HG03103 (cell line): ENCODE measurements around the gene SOX6.
"Not testable (repeated sequence)": the region's sequence is repeated elsewhere in the genome, so short reads cannot be mapped to it uniquely, and the experiment has no call there.

Source experiments
- ATAC-seq: cut with Tn5 transposase; IDR thresholded peaks from one replicate; pipeline ENCODE4 v1.9.1; 2021; ENCODE audit warnings: low read depth; ENCODE audit not compliant: unreplicated experiment

Gene SOX6

DNA sequence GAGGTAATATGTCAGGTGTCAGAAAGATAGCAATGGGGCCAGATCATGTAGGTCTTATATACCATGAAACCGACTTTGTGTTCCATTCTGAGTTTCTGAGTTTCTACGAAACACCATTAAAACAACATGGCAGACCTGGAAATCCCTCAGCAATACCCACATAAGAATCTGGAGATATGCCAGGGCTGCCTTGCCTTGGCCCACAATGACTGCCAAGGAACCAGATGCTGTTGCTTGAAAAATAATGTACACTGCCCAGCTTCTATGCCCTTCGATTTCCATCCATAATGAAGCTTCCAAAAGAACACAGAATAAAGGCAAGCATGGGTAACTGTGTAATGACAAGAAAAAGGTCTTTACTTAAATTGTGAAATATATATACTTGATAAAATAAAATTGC is 277.4 kb downstream of the SOX6 start:
- ATAC-seq, result no peak

DNA sequence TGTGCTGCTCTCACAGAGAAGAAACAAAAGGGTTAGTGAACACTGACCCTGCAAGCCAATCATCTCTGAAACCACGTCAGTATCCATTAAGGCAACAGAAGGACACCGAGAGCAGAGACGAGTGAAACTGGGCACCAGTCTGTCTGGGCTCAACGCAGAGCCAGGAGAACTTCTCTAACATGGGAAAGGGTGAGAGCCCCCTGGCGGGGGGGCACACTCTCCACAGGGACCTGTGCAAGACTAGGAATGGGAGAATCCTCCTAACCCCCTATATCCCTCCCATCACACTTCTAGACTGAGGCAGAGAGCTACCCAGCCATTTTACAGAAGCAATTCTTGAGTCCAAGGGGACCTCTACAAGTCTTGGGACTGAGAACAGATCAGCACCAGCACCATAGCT is 285.8 kb downstream of the SOX6 start:
- no peak for ATAC-seq

DNA sequence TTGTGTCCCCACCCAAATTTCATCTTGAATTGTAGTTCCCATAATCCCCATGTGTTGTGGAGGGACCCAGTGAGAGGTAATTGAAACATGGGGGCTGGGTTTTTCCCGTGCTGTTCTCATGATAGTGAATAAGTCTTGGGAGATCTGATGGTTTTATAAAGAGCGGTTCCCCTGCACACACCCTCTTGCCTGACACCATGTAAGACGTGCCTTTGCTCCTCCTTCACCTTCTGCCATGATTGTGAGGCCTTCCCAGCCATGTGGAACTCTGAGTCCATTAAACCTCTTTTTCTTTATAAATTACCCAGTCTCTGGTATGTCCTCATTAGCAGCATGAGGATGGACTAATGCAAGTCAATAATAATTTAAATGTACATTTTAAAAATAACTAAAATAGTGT is 289.1 kb downstream of the SOX6 start:
- not testable (repeated sequence) for ATAC-seq

DNA sequence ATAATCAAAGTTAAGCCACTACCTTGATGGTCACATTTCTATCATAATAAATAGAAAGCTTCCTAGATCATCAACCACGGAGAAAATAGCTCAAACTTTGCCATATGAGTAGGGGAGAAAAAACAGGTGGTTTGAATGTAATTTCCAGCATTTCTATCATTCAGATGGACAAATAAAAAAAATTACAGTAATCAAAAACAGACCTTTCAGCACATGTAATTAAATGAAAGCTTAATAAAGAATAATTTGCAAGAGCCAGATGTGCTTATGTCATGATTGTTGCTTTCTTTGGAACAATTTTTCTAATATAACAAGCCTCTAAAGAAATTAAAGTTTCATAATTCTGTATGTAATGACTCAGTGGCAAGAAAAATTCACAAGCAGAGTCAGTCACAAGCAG is 297.0 kb downstream of the SOX6 start:
- no peak for ATAC-seq

DNA sequence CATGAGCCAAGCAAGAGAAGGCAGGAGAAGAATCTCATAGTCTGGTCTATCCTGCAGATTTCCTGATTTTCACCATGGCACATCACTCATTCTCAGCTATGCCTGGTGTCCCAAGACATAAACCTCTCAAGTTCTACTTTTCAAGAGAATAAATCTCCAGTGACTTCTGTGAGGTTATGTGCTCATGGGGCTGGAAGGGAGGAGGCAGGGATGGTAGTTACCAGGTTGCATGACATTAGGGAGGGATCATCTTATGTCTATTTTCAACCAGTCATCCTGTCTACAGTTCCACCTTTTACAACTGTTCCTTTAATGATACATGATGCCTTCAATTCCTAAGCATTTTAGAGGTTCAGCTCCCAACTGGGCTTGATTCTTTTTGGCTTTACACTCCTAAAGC is 297.7 kb downstream of the SOX6 start:
- ATAC-seq, result no peak

DNA sequence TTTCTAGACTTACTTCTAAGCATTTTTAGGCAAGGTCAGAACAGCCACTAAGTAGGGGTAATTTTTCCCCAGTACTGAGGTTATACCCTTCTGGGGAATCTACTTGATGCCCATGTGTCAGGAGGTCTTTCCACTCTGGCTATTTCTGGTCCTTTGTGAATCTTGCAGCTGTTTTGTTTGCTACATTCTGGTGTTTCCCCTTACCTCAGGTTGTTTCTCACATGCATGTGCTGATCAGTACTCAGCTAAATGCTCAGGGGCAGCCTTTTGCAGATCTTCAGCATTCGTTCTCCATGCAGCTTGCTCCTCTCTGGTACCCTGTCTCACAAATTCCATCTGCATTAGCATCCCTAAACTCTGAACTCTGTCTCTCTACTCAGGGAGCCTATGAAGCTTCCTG is 303.6 kb downstream of the SOX6 start:
- ATAC-seq, result no peak

DNA sequence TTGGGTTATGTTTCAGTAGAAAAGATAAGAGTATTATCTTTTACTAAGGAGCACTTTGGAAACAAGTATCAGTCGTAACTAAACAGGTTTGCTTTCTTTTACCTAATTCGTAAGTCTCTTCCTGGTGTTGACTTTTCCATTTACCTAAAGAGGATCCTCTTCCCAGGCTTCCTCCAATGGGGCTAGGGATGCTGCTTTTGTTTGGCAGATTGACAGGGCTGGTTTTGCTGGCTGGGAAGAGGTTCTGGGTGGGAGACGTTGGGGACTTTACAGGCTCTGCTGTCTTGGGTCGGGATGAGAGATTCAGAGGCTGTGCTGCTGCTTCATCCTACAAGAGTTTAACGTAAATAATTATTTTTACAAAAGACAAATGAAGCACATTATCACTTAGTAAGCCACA is 306.7 kb downstream of the SOX6 start:
- ATAC-seq, result no peak

DNA sequence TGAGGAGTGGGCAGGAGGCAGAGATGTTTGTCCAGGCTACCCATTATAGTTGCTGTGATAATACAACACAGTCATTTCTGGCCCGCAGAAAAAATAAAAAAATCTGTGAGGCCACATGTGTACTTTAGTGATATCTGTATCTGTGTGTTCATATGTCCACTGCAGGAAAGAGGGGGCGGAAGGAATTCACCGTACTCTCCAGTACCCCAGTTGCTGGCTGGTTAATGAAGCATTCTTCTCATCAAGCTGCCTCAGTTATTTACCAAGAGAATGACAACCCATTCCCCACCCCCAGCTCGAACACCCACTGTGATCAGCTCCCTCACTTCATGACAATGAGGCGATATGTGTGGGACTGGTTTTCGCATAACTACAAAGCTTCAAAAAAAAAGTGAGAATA is 309.3 kb downstream of the SOX6 start:
- ATAC-seq, result no peak

DNA sequence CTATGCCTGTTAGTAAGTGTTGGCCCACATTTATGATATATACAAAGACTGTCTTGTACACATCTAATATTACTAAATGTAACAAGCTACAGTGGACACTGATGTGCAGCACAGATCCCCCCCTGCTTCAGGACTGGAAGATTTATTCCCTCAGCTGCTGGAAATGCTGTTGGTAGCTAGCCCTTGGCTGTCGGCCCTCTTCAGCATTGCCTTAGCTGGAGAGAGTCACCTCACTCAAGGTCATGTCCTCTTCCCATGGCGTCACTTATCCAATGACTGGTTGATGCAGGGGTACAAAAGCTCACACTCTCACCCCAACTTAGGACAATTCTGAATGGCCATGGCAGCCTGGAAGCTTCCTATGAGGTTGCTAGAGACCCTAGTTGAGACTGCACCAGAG is 312.7 kb downstream of the SOX6 start:
- ATAC-seq, result no peak

DNA sequence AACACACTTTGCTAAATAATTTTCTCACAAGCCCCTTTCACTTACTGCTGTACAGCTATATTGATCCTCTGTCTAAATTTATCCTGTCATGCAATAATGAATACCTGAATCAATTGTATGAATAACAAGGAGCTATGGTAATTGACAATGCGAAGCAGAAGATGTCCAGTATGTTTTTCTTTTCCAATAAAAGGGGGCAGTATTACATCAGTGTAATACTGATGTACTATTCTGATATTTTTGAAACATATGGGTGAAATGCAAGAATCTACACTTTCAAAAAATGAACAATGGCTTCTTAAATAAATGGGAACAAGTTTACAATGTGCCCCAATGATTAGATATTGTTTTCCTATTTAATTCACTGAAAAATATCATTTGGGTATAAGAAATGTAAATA is 315.1 kb downstream of the SOX6 start:
- no peak for ATAC-seq

DNA sequence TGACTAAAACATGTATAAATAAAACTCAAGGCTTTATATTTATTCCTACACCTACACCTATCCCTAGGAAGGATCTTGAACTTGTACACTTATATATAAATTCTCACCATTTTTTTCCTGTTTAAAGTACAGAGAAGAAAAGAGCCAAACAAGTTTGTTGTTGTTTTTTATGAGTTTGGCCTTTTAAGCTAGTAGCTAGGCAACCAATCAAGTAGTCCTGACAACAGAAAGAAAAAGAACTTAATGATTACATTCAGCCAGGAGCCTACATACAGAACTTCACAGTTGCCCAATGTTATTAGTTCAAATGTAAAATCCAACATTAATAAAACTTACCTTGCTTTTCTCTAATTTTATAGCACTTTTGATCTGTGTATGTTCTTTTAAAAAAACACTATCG is 316.2 kb downstream of the SOX6 start:
- no peak for ATAC-seq

DNA sequence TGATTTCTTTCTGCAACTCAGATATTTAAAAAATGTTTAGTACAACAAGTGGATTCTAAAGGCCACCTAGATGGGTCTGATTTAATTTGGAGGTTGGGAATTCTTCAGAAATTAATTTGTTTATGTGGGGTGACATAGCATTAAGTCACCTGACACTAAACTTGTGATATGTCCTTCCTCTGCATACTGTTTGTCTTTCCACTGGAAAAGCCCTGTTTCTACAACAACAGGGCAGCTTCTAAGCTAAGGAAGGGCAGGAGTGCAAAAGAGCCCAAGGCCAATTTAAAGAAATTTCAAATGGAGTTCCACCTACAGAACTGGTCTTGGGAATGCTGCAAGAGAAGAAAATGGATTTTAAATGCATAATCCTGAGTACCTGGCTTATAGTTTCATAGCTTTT is 319.2 kb downstream of the SOX6 start:
- ATAC-seq, result no peak

DNA sequence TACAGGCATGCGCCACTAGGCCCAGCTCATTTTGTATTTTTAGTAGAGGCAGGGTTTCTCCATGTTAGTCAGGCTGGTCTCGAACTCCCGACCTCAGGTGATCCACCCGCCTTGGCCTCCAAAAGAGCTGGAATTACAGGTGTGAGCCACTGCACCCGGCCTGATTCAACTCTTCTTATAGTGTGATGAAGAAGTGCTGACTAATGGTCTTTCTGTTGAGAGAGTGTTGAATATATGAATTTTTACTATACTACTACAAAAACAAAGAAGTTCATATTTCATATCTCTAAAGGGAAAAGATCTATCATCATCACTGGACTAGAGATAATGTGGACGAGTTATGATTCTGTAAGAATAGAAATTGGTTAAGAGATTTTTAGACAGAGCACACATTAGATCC is 320.1 kb downstream of the SOX6 start:
- ATAC-seq, result no peak

DNA sequence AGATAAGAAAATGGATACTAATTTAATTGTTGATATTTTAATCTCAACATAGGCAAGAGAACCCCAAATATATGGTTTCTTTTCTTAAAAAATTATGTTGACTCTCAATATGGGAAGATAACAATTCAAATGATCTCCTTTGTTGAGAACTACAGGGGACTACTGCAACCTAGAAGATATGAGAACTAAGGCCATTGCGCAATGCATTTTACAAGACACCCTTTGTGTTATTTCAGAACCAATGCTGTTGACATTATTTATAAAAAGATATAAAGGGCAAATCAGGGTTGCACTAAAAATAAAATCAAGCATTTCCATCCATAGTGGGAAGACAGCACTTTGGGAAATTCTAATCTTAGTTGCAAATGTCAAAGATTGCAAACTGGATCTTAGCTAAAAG is 322.3 kb downstream of the SOX6 start:
- ATAC-seq, result no peak

DNA sequence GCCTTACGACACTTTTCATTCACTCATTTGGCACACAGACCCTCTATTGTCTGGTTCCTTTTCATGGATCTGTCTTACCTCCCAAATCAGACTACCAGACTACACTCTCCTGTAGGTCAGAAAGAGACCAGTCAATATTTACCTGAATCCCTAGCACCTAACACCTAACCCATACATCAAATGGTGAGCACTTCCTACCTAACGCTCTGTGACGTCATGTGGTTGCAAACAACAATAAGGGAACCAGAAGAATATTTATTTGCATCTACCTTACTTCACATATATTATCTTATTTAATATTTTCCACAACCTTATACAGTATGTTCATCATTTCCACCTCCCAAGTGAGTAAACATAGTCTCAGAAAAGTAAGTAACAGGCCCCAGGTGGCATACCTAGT is 323.4 kb downstream of the SOX6 start:
- no peak for ATAC-seq

DNA sequence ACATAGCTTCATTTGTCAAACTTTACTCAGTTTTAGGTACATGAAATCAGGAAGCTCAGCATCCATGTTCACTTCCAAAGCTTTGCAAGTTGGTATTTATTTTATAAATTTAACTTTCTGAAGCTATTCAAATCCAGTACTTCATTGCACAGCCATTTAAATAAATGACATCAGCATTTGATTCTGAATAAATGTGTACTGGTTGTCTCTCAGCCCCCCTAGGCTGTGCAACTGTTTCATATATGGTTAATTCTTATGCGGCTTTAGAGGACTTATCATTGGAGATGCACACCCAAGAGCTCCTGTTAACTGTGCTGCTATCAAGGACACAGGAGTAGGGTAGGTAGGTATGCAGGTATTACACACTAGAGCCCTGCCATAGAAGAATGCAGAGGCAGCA is 325.1 kb downstream of the SOX6 start:
- no peak for ATAC-seq

DNA sequence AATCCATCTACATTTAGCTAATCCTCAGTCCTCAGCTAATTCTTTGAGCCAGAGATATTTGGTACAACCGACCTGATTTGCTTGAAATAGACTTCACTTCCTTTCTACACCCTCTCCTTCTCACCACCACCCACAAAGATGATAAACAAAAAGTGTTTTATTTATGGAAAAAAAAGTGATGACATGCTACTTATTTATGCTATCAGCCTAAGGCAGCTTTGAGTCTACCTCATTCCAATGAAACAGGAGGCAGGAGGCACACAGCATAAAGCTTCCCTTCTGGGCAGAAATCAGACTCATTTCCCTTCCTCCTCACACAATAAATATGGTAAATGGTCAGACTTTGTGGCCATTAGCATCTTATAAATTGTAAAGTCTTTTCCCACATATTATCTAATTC is 325.7 kb downstream of the SOX6 start:
- ATAC-seq, result no peak

DNA sequence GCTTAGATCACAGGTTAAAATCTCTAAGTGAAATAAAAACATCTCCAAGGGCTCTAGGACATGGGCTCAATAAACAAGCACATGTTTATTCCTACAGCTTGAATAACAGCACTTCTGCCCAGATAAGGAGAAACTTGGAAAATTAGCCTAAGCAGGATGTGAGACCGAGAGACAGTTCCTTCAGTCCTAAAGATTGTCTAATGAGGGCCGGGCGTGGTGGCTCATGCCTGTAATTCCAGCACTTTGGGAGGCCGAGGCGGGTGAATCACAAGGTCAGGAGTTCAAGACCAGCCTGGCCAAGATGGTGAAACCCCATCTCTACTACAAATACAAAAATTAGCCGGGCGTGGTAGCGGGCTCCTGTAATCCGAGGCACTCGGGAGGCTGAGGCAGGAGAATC is 327.2 kb downstream of the SOX6 start:
- ATAC-seq, result not testable (repeated sequence)

DNA sequence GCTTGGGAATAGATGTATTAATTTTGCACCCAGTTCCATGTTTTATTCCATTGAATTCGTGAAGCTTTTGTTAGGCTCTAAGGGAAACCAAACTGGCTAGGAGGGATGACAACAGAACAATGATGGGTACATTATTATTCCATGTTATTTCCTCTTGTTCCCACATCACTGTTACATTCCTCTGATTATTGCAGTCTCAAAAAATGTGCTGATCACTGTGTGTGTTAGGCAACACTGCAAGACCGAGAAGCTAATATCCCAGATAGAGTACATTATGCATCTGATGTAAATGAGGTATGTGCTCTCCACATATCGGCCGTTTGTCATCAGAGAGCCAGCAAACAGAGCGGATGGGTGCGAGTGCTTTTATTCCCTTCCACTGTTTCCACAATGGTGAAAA is 327.9 kb downstream of the SOX6 start:
- ATAC-seq, result no peak

DNA sequence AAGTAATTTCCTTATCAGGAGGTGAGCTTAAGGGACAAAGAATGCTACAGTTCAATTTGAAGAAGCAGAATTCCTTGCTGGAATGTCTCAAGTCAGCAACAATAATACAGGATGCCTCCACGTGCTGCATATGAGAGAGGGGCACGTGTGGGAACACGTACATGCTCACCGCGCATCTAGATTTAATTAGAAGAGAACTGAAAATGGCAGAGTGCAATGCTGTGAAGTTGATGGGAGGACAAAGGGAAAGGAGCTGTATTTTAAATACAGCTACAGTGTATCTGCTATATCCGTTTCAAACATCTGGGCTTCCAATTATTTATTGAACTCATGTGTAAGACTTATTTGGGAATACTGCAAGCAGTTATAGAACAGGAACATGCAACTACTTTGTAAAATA is 328.7 kb downstream of the SOX6 start:
- ATAC-seq, result no peak

DNA sequence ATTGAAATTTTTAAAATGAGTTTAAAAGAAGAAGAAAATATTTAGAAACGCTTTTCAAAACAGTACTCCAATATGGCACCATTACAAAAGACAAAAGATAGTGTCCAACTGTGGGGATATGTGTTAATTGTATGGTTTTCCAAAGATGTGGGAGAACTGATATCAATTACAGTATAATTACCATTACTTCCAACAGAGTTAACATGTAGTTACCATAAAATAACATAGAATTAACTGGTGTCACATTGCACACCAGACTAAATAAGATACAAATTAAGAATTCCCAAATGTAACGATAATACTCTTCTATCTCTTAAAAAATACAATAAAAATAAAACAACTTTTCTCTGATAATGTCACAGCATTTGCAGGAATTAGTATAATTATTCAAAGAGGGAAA is 329.5 kb downstream of the SOX6 start:
- no peak for ATAC-seq

DNA sequence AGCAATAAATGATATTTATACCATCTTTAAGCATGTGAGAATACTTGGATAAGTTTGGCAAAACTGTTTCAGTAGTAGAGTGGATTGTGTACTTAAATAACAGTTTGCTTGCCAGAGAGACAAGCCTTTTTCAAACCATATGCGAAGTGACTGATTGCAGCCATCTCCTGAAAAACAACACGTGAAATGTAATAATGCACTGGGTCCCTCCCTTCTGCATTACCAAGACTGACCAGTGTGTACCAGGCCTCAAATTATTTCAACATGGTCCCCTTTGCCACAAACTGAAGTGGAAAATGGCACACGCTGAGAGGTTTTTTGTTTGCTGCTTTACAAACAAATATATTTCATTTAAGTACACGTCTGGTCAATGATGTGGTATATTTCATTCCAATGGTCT is 337.4 kb downstream of the SOX6 start:
- ATAC-seq, result no peak

DNA sequence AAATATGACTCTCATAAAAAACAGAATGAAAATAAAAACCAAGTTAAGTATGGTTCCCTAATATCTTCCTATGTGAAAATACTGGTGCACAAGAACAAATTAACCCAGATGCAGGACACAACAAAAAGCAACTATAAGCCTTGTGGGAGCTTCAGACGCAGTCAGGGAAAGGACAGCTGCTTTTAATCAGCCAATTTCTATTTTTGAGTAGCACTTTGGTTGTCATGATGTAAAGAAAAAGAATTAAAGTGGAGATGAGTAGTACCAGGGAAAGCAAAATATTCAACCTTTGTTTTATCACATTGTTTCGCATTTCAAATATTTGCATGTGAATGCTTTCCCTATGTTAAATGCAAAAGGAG is 339.9 kb downstream of the SOX6 start:
- ATAC-seq, result no peak
